ENCODE data around the gene DCTN3. TPM values are rescaled to one million over a fixed set of nuclear protein-coding genes. Genes with fewer than 3 reads are reported as not detected.

DCTN3 gene
- total RNA-seq, 1 experiment from 2014 or later = 27.5 TPM

DNA sequence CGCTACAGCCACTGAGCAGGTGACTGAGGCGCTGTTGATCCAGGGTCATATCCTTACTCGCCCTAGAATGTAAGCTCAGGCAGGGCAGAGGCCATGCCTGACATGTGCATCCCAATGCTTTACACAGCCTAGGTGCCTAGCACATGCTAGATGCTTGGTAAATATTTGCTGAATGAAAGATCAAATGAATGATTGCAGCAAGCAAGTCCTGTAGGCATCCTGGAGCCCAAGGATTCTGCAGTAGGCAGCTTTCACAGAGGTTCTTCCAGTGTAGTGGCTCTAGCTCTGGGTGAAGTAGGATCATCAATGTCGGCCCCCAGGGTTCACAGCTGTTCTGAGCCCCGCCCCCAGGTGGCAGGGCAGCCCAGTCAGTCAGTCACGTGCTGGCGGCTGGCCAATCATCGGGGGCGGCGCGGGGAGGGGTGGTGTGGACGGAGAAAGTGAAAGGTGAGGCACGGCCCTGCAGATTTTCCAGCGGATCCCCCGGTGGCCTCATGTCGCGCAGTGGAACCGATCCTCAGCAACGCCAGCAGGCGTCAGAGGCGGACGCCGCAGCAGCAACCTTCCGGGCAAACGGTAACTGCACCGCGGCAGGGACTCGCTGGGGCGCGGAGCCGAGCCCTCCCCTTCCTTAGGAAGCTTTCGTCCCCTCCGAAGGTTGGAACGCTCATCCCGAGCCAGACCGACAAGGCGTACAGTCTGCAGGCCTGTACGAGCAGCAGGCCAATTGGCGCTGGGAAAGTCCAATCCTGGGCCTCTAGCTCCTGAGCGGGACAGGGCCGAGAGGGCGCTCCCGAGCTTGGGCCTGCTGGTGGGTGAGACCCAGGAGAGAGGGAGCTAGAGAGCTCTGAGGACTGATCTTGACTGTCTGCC, 26.2 kb upstream of the DCTN3 start, which contains the start of gene GALT:
GALT (plus strand) TSS at position 465 of the 873 bp plus-strand sequence; CDS start at position 495, 30 bp downstream.
- H3K4me1 Mint-ChIP-seq = peaks cover 34% of the 10 kb centered on the region
- CTCF ChIA-PET = interaction anchor here (0.6 to 5.6 kb wide), 18 partner anchors 10 to 284 kb away, joined by 3 to 94 read pairs (median 8); partner anchors contain the start of genes ARID3C, CCL27, DCTN3 and SIGMAR1
- peak within 1 kb of the TSS; percentile 76 for H3K27ac Mint-ChIP-seq
- H3K36me3 Mint-ChIP-seq = peaks cover 18% of the 10 kb centered on the region
- no peaks in the 10 kb centered on the region for H3K27me3 Mint-ChIP-seq (ENCODE audit: low read depth)
- POLR2A ChIA-PET = interaction anchor here (1.0 to 2.5 kb wide), 4 partner anchors 9 to 19 kb away, joined by 3 to 25 read pairs (median 10); partner anchors contain the start of gene SIGMAR1
- DNase-seq (ENCODE audit: low spot score) (peak; percentile 95), ATAC-seq (peak; percentile 87)
- peak within 1 kb of the TSS; percentile 85 for H3K4me3 Mint-ChIP-seq
- H3K9me3 Mint-ChIP-seq = no peaks in the 10 kb centered on the region
- peak; percentile 26; the same call in 1 of the 2 replicates for TF ChIP-seq TEAD1 (CRISPR knock-in tag; IDR thresholded peaks at IDR 0.05)
- TF ChIP-seq ZNF317 (CRISPR knock-in tag; IDR thresholded peaks at IDR 0.05; ENCODE audit: borderline replicate concordance, low read depth) = 0 out of 2 replicates have a peak, but pooled peaks have one; percentile 16
- peak; percentile 59; the same call in 1 of the 2 replicates for TF ChIP-seq SMAD3 (CRISPR knock-in tag; IDR thresholded peaks at IDR 0.05; ENCODE audit: borderline replicate concordance)
- TF ChIP-seq, protein P1, sequence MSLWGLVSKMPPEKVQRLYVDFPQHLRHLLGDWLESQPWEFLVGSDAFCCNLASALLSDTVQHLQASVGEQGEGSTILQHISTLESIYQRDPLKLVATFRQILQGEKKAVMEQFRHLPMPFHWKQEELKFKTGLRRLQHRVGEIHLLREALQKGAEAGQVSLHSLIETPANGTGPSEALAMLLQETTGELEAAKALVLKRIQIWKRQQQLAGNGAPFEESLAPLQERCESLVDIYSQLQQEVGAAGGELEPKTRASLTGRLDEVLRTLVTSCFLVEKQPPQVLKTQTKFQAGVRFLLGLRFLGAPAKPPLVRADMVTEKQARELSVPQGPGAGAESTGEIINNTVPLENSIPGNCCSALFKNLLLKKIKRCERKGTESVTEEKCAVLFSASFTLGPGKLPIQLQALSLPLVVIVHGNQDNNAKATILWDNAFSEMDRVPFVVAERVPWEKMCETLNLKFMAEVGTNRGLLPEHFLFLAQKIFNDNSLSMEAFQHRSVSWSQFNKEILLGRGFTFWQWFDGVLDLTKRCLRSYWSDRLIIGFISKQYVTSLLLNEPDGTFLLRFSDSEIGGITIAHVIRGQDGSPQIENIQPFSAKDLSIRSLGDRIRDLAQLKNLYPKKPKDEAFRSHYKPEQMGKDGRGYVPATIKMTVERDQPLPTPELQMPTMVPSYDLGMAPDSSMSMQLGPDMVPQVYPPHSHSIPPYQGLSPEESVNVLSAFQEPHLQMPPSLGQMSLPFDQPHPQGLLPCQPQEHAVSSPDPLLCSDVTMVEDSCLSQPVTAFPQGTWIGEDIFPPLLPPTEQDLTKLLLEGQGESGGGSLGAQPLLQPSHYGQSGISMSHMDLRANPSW (CRISPR knock-in tag; conservative IDR thresholded peaks at IDR 0.05; ENCODE audit: low read depth) = no peak
- peak; percentile 77 for TF ChIP-seq ZNF121 (CRISPR knock-in tag; IDR thresholded peaks at IDR 0.05)
- peak; percentile 79 for TF ChIP-seq SP1 (CRISPR knock-in tag; conservative IDR thresholded peaks at IDR 0.05)
- TF ChIP-seq, protein P2, sequence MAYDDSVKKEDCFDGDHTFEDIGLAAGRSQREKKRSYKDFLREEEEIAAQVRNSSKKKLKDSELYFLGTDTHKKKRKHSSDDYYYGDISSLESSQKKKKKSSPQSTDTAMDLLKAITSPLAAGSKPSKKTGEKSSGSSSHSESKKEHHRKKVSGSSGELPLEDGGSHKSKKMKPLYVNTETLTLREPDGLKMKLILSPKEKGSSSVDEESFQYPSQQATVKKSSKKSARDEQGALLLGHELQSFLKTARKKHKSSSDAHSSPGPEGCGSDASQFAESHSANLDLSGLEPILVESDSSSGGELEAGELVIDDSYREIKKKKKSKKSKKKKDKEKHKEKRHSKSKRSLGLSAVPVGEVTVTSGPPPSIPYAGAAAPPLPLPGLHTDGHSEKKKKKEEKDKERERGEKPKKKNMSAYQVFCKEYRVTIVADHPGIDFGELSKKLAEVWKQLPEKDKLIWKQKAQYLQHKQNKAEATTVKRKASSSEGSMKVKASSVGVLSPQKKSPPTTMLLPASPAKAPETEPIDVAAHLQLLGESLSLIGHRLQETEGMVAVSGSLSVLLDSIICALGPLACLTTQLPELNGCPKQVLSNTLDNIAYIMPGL (CRISPR knock-in tag; IDR thresholded peaks at IDR 0.05) = peak; percentile 96
- TF ChIP-seq CBFB (CRISPR knock-in tag; IDR thresholded peaks at IDR 0.05; ENCODE audit: low read depth) = peak; percentile 79; the same call in 1 of the 2 replicates
- TF ChIP-seq NFATC4 (CRISPR knock-in tag; IDR thresholded peaks at IDR 0.05) = 0 out of 2 replicates have a peak, but pooled peaks have one; percentile 15
- TF ChIP-seq, protein P3, sequence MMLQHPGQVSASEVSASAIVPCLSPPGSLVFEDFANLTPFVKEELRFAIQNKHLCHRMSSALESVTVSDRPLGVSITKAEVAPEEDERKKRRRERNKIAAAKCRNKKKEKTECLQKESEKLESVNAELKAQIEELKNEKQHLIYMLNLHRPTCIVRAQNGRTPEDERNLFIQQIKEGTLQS (CRISPR knock-in tag; conservative IDR thresholded peaks at IDR 0.05) = no peak
- TF ChIP-seq ZNF263 (CRISPR knock-in tag; IDR thresholded peaks at IDR 0.05; ENCODE audit: low read depth) = no peak
- TF ChIP-seq NFE2L1 (CRISPR knock-in tag; IDR thresholded peaks at IDR 0.05) = peak; percentile 79
- TF ChIP-seq, protein P4, sequence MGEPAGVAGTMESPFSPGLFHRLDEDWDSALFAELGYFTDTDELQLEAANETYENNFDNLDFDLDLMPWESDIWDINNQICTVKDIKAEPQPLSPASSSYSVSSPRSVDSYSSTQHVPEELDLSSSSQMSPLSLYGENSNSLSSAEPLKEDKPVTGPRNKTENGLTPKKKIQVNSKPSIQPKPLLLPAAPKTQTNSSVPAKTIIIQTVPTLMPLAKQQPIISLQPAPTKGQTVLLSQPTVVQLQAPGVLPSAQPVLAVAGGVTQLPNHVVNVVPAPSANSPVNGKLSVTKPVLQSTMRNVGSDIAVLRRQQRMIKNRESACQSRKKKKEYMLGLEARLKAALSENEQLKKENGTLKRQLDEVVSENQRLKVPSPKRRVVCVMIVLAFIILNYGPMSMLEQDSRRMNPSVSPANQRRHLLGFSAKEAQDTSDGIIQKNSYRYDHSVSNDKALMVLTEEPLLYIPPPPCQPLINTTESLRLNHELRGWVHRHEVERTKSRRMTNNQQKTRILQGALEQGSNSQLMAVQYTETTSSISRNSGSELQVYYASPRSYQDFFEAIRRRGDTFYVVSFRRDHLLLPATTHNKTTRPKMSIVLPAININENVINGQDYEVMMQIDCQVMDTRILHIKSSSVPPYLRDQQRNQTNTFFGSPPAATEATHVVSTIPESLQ (CRISPR knock-in tag; IDR thresholded peaks at IDR 0.05) = no peak
- TF ChIP-seq, protein P5, sequence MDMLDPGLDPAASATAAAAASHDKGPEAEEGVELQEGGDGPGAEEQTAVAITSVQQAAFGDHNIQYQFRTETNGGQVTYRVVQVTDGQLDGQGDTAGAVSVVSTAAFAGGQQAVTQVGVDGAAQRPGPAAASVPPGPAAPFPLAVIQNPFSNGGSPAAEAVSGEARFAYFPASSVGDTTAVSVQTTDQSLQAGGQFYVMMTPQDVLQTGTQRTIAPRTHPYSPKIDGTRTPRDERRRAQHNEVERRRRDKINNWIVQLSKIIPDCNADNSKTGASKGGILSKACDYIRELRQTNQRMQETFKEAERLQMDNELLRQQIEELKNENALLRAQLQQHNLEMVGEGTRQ (CRISPR knock-in tag; IDR thresholded peaks at IDR 0.05) = peak; percentile 100
- peak; percentile 60; the same call in 1 of the 2 replicates for TF ChIP-seq FOXP1 (CRISPR knock-in tag; IDR thresholded peaks at IDR 0.05; ENCODE audit: borderline replicate concordance)
- peak; percentile 48; the same call in 1 of the 2 replicates for TF ChIP-seq CREB1 (CRISPR knock-in tag; IDR thresholded peaks at IDR 0.05)
- peak; percentile 87 for TF ChIP-seq MYBL2 (CRISPR knock-in tag; IDR thresholded peaks at IDR 0.05)
- TF ChIP-seq, protein P6, sequence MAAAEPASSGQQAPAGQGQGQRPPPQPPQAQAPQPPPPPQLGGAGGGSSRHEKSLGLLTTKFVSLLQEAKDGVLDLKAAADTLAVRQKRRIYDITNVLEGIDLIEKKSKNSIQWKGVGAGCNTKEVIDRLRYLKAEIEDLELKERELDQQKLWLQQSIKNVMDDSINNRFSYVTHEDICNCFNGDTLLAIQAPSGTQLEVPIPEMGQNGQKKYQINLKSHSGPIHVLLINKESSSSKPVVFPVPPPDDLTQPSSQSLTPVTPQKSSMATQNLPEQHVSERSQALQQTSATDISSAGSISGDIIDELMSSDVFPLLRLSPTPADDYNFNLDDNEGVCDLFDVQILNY (CRISPR knock-in tag; IDR thresholded peaks at IDR 0.05) = peak; percentile 70
- TF ChIP-seq, protein P7, sequence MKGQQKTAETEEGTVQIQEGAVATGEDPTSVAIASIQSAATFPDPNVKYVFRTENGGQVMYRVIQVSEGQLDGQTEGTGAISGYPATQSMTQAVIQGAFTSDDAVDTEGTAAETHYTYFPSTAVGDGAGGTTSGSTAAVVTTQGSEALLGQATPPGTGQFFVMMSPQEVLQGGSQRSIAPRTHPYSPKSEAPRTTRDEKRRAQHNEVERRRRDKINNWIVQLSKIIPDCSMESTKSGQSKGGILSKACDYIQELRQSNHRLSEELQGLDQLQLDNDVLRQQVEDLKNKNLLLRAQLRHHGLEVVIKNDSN (CRISPR knock-in tag; IDR thresholded peaks at IDR 0.05) = peak; percentile 100
- TF ChIP-seq, protein P8, sequence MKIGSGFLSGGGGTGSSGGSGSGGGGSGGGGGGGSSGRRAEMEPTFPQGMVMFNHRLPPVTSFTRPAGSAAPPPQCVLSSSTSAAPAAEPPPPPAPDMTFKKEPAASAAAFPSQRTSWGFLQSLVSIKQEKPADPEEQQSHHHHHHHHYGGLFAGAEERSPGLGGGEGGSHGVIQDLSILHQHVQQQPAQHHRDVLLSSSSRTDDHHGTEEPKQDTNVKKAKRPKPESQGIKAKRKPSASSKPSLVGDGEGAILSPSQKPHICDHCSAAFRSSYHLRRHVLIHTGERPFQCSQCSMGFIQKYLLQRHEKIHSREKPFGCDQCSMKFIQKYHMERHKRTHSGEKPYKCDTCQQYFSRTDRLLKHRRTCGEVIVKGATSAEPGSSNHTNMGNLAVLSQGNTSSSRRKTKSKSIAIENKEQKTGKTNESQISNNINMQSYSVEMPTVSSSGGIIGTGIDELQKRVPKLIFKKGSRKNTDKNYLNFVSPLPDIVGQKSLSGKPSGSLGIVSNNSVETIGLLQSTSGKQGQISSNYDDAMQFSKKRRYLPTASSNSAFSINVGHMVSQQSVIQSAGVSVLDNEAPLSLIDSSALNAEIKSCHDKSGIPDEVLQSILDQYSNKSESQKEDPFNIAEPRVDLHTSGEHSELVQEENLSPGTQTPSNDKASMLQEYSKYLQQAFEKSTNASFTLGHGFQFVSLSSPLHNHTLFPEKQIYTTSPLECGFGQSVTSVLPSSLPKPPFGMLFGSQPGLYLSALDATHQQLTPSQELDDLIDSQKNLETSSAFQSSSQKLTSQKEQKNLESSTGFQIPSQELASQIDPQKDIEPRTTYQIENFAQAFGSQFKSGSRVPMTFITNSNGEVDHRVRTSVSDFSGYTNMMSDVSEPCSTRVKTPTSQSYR (CRISPR knock-in tag; IDR thresholded peaks at IDR 0.05) = peak; percentile 66; the same call in 1 of the 2 replicates
- TF ChIP-seq ETV6 (CRISPR knock-in tag; IDR thresholded peaks at IDR 0.05) = 0 out of 2 replicates have a peak, but pooled peaks have one; percentile 59
